ENCODE results near the gene PGPEP1.

GRCh38 chr19:18368504-18369222, 28.3 kb downstream of the PGPEP1 start:
- TF ChIP-seq CTCF (IDR thresholded peaks at IDR 0.05) (no peak), POLR2A (IDR thresholded peaks at IDR 0.05) (no peak)

All from testis (tissue), 2 donors.